Right renal cortex interstitium (tissue), 3 donors: ENCODE measurements around the gene NDST1. TPM values are rescaled to one million over a fixed set of nuclear protein-coding genes. Genes with fewer than 3 reads are reported as not detected.
A peak's percentile ranks its signal among the peaks of the same experiment; 100 is the strongest.

Experiments used
- DNase-seq, 3 donors: peaks; one replicate each; pipeline ENCODE4 v3.0.0-alpha.2; 2013; ENCODE audit warnings: low read depth in 3 of 3, low spot score in 2 of 3
- polyA plus RNA-seq, 3 donors: library from polyadenylated mRNA; unstranded; fragments of 120-200 nt; gene quantifications; one replicate each; pipeline ENCODE4 v1.2.1, GENCODE V29; 2013; ENCODE audit not compliant: insufficient read length in 3 of 3

NDST1 gene
- polyA plus RNA-seq, 3 donors: 52.3 to 54.2 (median 54.1) TPM

DNA sequence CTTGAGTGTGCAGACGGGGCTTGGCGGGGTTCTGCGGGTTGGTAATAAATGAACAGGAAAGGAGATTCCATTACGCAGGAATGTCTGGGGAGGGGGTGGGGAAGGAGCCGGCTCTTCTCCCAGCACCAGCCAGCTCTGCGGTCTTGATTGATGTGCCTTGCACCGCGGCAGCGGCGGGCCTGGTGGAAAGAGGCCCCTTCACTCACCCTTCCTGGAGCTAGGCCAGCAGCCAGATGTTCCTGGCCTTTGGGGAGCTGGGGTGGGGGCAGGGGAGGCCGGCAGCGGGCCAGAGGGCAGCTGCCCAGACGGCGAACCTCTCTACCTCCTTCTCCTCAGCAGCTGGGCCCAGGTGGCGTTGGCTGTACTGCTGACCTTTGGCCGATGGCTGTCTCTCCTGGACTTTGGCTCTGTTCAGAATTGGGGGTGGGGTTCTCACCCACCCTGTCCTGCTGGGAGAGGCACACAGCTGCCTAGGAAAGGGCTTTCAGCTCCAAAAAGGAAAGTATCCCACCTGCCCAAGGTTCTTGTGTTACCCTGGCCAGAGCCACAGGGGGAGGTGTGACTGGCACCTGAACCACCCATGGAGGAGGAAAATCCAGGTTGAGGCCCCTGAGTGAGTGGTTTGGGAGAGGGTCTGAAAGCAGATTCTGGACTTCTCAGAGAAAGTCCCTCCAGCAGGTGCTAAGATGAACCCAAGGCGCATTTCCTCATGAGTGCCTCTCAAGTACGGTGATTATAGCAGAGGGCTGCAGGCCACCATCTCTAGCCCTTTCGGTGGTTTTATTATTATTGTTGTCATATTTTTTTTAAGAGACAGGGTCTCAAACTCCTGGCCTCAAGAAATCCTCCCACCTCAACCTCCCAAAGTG, 74.5 kb downstream of the NDST1 start:
- no peak for DNase-seq

DNA sequence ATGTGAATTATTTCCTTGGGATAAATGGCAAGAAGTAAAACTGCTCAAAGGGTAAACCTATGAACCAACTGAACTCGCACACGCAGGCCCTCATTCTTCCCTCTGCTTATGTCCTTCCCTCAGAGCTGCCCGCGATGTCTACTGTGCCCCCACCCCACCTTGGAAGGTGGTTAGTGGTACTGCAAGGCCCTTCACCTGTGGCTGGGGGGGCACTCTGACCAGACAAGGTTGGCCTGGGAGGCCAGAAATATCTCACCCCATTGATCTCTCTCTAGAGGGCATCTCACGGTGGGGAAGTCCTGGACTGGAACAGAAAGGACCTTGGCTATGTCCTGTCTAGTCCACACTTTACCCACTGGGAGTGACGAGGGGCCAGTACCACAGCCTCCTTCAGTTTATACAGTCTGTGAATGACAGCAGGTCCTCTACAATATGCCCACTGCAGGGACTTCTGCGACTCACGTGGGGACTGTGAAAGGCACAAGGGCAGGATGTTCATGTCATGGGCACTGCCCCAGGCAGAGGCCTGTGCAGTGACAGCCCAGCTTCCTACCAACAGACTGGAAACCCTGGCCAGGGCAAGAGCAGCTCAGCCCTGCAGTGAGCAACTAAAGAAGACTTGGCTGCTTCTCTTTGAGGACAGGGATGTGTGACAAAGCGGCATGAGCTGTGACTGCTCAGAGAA, 75.8 kb downstream of the NDST1 start:
- no peak for DNase-seq

DNA sequence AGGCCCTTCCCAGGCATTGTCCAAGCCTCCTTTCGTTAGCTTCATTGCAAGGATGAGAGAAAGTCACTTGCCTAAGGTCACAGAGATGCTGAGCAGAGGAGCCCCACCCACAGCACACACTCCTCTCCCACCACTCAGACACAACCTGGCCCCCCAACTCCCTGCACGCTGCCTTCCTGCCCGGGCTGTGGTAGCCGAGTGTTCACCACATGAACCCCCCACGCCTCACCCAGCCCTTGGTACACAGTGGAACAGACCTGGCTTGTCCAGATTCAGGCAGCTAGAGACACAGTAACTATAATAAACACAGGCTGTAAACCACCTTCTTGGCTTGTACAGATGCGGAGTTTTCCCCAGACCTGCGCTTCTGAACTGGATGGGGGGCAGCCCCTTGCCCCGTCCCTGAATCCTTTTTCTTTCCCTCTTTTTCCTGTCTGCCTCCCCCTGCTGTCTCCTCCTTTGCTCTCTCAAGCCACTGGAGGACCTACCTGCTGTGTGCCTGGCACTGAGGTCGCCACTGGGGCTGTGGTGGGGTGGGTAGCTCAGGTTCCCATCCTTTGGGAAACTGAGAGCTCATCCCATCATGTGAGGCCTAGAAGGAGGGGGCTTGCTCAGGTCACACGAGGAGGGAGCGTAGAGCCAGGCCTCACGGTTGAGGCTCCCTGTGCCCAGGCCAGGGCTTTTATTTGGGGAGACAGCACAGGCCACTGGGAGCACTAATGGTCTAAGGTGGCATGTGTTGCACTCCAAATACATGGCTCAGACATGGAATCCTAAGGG, 76.8 kb downstream of the NDST1 start:
- no peak for DNase-seq

DNA sequence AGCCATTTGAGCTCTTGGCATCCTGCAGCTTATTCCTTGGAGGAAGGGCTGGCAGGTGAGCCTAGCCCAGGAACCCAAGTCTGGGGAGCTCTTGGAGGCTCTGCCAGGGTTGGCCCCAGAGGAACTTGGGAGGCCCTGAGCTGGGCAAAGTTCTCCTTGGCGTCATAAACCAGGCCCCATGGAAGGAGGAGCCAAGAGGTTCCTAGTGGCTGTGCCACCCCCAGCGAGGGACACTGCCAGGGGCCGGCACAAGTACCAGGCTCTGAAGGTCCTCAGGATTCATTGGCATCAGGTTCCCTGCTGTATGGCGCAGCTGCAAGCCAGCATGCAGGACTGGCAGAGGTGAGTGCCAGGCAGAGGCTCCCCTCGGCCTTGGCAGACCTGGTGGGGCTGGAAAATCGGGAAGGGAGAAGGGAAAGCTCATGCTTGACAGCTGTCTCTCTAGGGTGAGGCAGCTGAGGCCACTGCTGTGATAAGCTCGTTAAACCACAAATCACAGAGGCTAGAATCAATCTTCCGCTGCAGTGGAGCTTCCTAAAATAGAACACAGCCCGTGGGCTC, 77.9 kb downstream of the NDST1 start:
- no peak for DNase-seq

DNA sequence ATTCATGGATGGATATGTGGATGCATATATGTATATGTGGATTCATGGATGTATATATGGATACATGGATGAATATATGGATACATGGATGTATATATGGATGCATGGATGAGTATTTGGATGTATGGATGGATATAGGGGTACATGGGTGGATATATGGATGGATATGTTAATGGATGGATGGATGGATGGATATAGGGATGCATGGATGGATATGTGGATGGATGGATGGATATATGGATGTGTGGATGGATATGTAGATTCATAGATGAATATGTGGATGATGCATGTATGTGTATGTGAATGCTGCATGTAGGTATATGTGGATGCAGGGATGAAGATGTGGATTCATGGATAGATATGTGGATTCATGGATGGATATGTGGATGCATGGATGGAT, 79.1 kb downstream of the NDST1 start:
- no peak for DNase-seq

DNA sequence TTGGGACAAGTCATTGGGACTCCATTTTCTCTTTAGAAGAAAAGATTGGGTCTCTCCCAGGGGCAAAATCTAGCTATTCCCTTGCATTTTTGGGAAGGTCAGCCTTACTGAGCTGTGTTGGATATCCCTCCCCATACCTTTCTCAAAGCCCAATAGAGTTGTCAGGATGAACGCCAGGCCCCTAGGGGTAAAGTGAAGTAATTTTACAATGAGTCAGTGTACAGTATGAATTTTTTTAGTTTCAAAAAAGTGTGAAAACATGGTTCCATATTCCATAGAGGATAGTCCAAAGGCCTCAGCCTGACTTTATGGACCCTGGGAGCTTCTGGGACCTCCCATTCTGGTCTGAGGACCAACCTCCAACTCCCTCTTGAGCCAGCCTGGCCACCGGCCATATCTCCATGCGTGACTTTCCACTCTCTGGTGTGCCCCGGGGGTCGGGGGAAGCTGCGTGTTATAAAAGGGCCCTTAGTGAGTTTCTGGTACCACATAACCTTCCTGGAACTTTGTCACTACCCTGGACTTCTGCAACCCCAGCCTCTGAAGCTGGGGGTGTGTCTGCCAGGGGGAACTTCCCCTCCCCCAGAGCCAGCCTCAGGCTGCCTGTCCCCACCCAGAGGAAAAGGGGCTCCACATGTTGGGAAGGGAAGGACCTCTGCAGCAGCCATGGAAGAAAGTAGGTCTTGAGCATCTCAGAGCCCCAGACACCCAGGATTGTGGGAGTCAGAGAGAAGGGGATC, 80.1 kb downstream of the NDST1 start:
- DNase-seq: no peak

DNA sequence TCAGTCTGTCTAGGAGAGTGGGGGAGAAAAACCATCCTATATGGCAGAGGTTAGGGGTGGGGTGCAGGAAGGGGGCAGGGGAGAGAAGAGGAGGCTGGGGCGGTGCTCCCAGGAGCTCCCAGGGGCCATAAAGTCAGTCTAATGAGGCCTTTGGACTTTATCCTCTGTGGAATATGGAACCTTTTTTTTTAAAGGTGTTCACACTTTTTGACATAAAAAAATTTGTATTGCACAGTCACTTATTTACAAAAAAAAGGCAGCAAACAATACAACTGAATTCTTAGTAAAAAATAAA, 80.6 kb downstream of the NDST1 start:
- DNase-seq: no peak

DNA sequence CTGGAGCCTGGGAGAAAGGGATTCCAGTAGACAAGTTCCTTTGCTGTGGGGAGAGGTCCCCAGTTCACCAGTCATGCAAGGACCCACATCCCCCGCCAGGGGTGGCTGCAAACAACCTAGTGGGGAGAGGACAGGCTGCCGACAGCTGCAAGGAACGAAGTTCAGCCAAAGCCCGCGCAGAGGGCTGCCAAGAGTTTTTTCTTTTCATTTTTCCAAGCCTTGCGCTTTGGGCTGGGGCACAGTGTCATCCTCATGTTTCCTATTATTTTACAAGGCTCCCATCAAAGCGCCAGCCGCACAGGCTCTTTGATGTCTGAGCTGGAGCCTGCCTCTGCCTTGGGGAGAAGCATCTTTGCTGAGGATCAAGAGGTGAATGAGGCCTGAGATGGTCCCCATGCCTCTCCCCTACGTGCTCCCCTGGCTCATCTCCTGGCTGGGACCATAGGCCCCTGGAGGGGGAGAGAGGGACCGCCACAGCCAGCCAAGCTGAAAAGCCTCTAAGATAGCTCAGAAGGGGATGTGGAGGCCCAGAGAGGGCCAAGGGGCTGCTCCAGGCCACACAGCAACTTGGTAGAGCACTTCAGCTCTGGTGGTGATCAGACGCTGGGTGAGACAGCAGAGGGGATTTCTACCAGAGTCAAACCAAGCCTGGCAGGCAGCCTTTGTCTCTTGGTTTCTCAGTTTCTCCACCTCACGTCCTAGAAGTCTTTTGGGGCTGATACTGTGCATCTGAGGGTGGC, 82.1 kb downstream of the NDST1 start:
- peak in 1 of 3 donors; percentile 67 for DNase-seq

DNA sequence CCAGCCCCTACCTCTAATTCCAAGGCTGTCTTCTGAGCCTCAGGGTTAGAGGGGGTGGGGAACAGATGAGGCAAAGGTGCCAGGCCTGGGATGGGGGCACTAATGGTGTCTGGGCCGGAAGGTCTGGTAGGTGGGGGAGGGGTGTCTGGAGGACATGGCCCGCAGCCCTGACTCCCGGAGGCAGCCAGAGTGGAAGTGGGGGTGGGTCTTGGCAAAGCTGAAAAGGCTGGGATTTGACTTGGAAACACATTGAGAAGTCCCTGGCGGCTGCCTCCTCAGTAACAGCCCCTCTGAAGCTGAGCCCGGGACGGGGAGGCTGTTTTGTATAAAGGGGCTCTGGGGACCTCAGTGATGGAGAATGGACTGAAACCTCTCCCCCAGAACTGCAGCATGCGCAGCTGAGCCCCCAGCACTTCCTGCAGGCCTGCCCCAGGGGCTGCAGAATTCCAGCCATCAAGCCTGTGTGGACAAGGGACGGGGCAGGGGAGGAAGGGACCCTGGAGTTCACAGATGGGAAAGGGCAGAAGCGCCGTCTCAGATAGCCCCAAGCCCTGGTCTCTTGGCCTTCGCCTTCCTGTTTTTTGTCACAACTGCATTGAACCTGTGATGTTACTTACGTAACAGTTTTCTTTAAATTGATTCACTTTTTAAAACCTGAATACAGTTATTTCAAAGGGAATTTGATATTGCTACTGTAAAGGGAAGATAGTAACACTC, 83.2 kb downstream of the NDST1 start:
- DNase-seq: no peak

DNA sequence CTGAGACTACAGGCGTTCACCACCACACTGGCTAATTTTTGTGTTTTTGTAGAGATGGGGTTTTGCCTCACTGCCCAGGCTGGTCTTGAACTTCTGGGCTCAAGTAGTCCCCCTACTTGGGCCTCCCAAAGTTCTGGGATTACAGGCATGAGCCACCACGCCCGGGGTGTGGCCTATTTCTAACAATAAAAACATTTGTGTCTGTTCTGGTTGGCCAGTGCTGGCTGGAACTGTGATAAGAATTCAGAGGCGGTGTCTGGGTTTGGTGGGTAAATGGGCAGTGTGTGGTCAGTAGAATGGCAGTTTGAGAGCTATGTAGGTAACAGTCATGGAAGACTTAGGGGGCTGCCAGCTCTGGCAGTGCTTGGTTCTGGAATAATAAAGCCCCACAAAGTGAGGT, 85.7 kb downstream of the NDST1 start:
- DNase-seq: no peak

DNA sequence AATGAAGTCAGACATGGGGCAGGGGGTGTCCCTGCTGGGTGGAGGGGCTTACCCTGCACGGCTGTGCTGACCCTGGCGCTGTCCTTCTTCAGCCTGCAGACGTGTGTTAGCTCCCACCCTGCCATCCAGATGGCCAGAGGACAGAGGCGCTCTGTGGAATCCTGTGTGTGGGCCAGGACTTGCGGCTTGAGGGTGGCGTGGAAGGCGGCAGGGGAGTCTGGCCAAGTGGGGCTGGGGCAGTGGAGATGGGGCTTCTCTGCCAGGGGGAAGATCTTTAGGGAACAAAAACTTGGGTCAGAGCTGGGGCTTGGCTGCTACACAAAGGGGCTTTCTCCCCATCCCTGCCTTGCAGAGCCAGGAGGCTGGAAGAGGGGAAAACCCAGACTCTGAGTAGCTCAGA, 86.1 kb downstream of the NDST1 start:
- no peak for DNase-seq

DNA sequence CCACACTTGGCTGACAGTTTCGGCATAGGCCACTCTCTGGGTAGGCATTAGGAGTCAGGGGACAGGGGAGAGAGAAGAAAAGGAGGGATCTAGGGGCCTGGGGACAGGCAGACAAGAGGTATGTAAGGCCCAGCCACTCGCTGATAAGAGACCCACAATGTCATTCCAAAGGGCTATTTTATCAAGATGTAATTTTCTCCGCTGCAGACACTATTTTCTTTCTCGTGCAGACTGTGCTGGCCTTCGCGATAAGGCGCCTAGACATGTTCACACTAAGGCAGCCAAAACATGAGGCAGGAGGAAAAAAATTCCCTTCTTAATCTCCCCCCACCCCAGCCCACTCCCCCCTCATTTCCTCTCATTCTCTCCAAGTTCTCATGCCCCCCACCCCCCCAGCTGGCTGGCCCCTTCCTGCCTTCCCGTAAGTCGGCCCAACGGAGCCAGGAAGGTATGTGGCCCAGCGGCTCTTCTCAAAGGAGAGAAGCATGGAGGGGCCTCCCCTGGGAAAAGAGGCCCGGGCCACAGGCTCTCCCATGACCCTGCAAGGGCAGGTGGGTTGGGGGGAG, 87.6 kb downstream of the NDST1 start:
- no peak for DNase-seq

DNA sequence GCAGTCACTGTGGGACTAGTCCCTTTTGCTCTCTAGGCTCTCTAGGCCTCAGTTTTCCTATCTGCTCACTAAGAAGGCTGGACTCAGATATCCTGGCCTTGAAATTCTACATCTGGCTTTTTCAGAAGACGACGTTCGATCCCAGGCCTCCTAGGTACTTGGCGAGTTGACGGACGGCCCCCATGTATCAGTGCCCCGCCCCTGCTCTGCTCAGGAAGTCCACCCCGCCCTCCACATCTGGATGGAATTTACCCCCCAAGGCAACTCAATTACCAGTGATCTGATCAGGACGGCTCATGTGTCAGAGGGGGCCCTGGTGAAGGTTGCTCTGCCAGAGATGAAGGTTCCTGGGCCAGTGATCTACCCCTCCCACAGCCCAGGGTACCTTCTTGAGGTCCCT, 88.4 kb downstream of the NDST1 start:
- DNase-seq: no peak

DNA sequence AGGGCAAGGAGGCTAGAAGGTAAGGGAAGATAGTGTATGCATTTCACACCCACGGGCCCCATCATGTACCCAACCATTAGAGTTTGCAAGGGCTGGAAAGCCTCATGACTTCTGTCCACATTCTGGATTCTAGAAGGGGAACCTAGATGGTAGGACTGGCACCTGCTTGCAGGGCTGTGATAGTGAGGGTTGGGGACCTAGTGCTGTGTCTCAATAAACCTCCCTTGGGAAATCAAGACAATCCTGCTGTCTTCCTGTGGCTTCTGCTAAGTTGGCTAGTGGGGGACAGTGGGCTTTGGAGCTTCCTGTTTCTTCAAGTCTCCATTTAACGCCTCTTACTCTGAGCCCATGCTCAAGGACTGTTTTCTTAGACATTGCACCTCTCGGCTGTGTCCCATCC, 88.9 kb downstream of the NDST1 start:
- no peak for DNase-seq

DNA sequence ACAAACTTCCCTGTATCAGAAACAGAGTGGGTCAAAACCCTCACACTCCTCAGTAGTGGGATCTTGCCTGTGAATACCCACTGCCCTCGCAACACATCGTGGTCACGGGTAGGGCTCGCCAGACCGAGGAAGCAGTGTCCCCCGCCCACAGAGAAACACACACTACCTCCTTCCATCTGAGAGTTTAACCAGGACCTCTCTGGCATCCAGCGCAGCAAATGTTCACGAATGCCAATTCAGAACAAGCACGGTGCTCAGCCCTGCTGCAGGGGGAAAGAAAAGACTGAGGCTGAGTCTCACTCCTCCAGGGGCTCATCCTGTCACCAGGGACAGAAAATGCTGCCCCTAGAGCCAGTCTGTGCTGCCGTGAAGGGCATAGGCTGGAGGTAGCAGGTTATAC, 90.1 kb downstream of the NDST1 start:
- DNase-seq: no peak

DNA sequence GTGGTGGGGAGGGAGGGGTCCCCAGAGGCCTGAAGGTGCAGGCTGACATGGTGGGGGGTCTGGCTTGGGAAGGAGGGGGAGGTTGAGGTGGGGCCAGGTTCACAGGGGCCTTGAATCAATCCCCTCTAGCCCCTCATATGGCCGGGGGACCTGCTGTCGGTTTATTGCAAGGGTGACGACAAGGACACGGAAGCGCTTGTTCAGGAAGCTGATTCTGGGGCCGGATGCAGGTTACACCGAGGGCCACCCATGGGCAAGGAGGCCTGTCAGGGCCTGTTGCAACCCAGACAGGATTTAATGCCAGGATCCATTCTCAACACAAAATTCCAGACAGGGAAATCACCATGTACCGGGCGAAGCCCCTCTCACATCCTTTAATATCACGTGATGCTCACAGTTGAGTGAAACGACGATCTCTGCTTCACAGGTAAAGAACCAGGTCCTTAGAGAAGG, 90.9 kb downstream of the NDST1 start:
- no peak for DNase-seq

DNA sequence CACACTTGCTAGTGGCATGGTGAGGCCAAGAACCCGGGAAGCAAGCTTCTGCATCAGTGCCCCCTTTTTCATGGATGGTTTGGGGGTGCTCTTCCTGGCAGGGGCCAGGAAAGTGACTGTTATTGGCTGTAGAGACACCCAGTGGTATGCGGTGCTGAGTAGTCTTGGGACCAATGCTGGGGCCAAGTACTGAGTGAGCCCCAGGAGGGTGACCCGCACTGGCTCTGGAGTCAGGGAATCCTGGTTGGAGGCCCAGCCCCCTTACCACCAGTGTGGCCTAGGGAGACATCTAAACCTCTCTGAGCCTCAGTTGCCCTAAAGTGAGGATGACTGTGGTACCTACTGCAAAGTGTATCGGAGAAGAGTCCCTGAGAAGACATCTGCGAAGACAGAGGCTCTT, 91.3 kb downstream of the NDST1 start:
- DNase-seq: no peak

DNA sequence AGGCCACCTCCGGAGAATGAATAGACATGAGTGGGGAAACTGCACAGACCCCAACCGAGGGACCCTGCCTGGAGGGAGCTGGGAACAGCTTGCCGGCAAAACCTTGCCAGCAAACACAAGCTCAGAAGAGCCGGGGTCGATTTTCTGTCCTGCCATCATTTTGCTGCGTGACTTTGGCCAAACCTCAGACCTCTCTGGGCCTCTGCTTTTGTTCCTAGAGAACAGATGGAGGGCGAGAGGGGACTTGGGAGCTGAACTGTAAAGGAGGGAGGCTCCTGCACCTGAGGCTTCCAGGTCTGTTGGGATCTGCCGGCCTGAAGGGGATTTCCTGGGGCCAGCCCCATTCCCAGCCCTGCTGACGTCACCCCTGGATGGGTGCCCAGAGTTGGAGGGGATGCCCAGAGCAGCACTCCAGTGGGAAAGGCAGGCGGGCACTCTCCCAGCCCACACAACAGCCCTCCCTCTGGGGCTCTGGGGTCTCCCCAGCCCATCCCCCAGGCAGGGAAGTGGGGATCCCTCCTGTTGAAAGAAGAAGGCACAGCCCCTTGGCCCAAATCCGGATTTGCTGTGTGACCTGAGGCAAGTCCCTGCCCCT, 92.1 kb downstream of the NDST1 start:
- DNase-seq: no peak
